ENCODE measurements around the gene INTS3.

DNA sequence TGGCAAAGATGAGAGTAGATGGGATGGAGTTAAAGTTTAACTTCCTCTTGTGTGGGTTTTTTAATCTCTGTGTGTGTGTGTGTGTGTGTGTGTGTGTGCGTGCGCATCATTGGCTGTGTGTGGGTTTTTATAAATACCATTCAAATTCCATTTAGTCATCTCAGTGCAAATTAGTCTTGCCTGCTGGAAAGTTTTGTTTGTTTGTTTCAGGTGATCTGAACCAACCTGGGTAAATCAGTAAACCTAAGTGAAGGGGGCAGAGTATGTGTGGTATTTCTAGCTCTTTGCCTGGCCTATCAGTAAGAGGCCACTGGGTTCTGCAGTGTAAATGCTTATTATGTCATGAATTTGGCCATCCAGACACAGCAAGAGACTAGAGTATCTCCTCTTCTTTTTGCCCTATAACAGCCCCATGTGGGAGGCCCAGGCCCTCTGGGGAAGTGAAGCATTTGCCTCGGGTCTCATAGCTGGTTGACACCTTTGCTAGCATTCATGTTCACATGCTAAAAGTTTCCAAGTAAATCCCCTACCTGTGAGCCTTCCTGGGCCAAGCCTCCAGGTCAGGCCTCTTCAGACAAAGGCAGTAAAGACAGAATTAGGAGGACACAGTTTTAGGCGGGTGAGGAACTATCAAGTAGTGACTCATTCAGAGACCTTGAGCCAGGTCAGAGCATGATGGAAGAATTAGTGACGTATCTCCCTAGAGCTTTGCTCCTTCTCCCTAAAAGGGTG is 14.7 kb downstream of the INTS3 start:
- TF ChIP-seq, protein P1, sequence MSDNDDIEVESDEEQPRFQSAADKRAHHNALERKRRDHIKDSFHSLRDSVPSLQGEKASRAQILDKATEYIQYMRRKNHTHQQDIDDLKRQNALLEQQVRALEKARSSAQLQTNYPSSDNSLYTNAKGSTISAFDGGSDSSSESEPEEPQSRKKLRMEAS (IDR thresholded peaks at IDR 0.05; ENCODE audit: insufficient read depth, insufficient read length), result no peak
- TF ChIP-seq, protein P2, sequence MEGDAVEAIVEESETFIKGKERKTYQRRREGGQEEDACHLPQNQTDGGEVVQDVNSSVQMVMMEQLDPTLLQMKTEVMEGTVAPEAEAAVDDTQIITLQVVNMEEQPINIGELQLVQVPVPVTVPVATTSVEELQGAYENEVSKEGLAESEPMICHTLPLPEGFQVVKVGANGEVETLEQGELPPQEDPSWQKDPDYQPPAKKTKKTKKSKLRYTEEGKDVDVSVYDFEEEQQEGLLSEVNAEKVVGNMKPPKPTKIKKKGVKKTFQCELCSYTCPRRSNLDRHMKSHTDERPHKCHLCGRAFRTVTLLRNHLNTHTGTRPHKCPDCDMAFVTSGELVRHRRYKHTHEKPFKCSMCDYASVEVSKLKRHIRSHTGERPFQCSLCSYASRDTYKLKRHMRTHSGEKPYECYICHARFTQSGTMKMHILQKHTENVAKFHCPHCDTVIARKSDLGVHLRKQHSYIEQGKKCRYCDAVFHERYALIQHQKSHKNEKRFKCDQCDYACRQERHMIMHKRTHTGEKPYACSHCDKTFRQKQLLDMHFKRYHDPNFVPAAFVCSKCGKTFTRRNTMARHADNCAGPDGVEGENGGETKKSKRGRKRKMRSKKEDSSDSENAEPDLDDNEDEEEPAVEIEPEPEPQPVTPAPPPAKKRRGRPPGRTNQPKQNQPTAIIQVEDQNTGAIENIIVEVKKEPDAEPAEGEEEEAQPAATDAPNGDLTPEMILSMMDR (IDR thresholded peaks at IDR 0.05; ENCODE audit: extremely low read depth in 1 of 2, insufficient read depth in 1 of 2, low read depth in 1 of 2, low read length in 2 of 2), result no peak
- TF ChIP-seq POLR2A (IDR thresholded peaks at IDR 0.05; ENCODE audit: low read depth, low read length) (no peak), POLR2AphosphoS5 (IDR thresholded peaks at IDR 0.05; ENCODE audit: insufficient read depth, low read depth, low read length) (no peak), EZH2 (IDR thresholded peaks at IDR 0.05; ENCODE audit: borderline replicate concordance, low read depth, low read length, severe bottlenecking) (no peak), MYC (IDR thresholded peaks at IDR 0.05; ENCODE audit: low read depth, low read length) (no peak)
